SK-N-MC (cell line): ENCODE results near the gene CCDC88B.

Experiments used
- EZH2 ChIP-seq: fragments of 200-600 bp; sonication (generic); IDR thresholded peaks from one replicate; pipeline ENCODE4 v1.6.1; 2017; ENCODE audit warnings: antibody characterized with exemption
- FOXP2 ChIP-seq: optimal IDR thresholded peaks from 2 replicates; pipeline ENCODE3; 2011; ENCODE audit warnings: mild to moderate bottlenecking, moderate library complexity; ENCODE audit not compliant: insufficient read depth; ENCODE audit errors: extremely low read length, control extremely low read depth
- POLR2AphosphoS5 ChIP-seq: IDR thresholded peaks from 2 replicates; pipeline ENCODE4 v1.6.1; 2012; ENCODE audit warnings: mild to moderate bottlenecking, low read depth, low read length, borderline replicate concordance

DNA sequence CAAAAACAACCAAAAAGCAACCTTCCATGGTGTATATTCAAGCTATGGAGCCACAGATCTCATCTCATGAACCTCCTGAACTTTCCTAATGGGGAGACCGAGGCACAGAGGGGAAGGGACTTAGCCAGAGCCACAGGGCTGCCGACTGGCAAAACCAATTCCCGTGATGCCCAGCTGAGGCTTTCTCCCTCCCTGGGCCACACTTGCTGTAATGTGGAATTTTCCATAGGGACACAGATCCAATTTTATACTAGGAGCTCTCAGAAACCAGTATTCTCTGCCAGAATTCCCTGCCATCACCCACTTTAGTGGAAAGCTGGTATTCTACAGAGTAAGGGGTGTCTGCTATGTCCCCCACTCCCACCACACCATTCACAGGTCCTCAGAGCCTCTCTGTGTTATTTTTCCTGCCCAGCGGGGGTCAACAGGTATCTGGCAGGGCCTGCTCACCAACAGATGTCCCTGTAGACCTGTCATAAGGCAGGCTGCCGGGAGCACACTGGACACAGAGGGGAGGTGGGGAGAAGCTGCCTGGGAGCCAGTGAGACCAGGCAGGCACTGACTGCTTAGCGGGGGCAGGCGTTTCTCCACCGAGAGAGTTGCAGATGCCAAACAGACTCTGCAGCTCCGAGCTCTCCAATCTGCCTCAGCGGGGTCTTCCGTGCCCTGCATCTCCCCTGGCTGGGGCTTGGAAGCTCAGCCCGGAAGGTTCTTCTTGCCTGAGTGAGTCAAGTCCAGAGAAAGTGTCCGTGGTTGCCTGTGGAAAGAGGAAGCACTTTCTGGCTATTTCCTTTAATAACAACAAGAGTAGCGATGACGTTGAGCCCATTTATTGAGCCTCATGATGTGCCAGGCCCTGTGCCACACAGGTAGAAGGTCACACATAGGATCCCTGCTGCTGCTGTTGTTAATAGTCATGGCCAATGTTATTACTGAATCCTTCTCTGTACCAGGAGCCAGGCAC is 45.3 kb downstream of the CCDC88B start:
- no peak for TF ChIP-seq POLR2AphosphoS5
- no peak for TF ChIP-seq EZH2
- TF ChIP-seq FOXP2: no peak
